Measurements from ENCODE around the gene VLDLR.

VLDLR gene

DNA sequence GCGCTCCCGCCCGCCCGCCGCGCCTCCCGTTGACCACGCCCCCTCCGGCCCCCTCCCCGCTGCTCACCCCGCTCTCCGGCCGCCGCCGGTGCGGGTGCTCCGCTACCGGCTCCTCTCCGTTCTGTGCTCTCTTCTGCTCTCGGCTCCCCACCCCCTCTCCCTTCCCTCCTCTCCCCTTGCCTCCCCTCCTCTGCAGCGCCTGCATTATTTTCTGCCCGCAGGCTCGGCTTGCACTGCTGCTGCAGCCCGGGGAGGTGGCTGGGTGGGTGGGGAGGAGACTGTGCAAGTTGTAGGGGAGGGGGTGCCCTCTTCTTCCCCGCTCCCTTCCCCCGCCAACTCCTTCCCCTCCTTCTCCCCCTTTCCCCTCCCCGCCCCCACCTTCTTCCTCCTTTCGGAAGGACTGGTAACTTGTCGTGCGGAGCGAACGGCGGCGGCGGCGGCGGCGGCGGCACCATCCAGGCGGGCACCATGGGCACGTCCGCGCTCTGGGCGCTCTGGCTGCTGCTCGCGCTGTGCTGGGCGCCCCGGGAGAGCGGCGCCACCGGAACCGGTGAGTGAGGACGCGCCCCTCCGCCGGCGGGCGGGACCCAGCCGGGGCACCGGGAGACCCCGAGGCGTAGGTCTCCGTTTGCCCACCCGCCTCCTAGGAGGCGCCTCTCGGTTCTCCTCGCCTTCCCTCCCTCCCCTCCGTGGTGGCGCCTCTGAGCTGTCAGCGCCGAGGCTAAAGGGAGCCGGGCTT, at the start of gene VLDLR:
Gene VLDLR, plus strand, starts transcription at position 66 of the 739 bp plus-strand sequence. Its CDS starts 403 bp downstream, at position 469.
- peak; percentile 57 for DNase-seq (ENCODE audit: extremely low spot score)
- TF ChIP-seq, protein P1, sequence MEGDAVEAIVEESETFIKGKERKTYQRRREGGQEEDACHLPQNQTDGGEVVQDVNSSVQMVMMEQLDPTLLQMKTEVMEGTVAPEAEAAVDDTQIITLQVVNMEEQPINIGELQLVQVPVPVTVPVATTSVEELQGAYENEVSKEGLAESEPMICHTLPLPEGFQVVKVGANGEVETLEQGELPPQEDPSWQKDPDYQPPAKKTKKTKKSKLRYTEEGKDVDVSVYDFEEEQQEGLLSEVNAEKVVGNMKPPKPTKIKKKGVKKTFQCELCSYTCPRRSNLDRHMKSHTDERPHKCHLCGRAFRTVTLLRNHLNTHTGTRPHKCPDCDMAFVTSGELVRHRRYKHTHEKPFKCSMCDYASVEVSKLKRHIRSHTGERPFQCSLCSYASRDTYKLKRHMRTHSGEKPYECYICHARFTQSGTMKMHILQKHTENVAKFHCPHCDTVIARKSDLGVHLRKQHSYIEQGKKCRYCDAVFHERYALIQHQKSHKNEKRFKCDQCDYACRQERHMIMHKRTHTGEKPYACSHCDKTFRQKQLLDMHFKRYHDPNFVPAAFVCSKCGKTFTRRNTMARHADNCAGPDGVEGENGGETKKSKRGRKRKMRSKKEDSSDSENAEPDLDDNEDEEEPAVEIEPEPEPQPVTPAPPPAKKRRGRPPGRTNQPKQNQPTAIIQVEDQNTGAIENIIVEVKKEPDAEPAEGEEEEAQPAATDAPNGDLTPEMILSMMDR (IDR thresholded peaks at IDR 0.05; ENCODE audit: control extremely low read depth, extremely low read depth, low read depth, missing control alignments): peak; percentile 20
- POLR2A ChIA-PET: no interaction called here
- CTCF ChIA-PET: interaction anchor here (0.8 to 1.7 kb wide), 4 partner anchors 8 to 107 kb away, joined by 3 to 4 read pairs (median 4); no protein-coding TSS in a partner anchor

DNA sequence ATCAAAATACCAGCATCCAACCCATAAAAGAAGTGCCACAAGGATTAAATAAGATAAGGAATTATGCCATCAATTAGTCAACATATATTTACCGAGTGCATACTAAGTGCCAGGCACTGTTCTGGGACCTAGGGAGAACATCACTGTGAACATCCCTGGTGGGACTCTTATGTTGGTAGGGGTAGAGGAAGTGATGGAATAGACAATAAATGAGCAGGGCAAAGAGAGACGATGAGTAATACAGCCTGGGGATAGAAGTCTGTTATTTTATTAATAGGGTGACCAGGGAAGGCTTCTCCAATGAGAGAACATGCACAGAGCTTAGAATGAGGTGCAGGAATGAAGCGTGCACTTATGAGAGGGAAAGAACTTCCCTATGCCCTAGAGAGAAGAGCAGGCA, 47.4 kb upstream of the VLDLR start:
- CTCF ChIA-PET: interaction anchor here (1.0 to 1.2 kb wide), 2 partner anchors 19 to 22 kb away, joined by 3 read pairs; no protein-coding TSS in a partner anchor
- DNase-seq (ENCODE audit: extremely low spot score): no peak
- POLR2A ChIA-PET: no interaction called here
- TF ChIP-seq, protein P1 (IDR thresholded peaks at IDR 0.05; ENCODE audit: control extremely low read depth, extremely low read depth, low read depth, missing control alignments): no peak

DNA sequence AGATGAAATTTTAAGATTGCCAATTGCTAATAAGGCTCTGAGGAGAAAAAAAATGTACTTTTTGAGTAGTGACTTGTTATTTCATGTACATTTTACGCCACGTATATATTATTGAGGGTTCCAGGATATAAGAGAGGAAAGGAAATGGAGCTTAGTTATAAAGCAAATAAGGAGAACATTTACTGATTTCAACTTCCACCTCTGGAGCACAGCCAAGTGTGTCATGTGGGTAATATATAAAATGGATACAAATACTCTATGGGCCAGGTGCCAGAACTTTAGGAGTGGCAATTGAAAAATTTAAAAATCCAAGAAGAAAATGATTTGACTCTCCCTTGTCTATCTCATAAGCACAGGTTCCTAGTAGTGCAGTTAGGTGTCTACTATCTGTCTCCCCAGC, 45.0 kb upstream of the VLDLR start:
- no peak for DNase-seq (ENCODE audit: extremely low spot score)
- TF ChIP-seq, protein P1 (IDR thresholded peaks at IDR 0.05; ENCODE audit: control extremely low read depth, extremely low read depth, low read depth, missing control alignments): no peak
- CTCF ChIA-PET: interaction anchor here (1.0 to 1.9 kb wide), 4 partner anchors 19 to 1763 kb away, joined by 3 to 5 read pairs (median 3); no protein-coding TSS in a partner anchor
- POLR2A ChIA-PET: no interaction called here

DNA sequence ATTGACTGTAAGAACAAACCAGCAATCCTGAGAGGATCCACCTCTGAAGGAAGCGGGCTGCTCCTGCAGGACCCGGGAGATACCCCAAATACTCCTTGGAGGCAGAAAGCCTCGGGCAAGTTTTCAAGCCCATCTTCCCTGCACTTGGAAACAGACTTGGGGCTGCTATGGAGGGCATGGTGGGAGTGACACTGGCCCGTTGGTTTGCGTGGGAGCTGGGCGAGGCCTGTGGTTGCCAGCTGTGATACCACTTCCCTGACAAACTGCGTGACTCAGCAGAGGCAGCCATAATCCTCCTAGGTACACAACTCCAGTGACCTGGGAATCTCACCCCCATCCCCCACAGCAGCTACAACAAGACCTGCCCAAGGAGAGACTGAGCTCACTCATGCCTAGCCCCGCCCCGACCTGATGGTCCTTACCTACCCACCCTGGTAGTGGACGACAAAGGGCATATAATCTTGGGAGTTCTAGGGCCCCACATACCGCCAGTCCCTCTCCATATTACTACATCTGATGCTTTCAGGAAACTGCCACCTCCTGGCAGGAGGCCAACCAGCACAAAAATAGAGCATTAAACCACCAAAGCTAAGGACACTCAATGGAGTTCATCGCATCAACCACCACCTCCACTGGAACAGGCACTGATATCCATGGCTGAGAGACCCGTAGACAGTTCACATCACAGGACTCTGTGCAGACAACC, 38.1 kb upstream of the VLDLR start:
- POLR2A ChIA-PET: no interaction called here
- TF ChIP-seq, protein P1 (IDR thresholded peaks at IDR 0.05; ENCODE audit: control extremely low read depth, extremely low read depth, low read depth, missing control alignments): no peak
- DNase-seq (ENCODE audit: extremely low spot score): no peak
- CTCF ChIA-PET: interaction anchor here (1.5 kb wide), 2 partner anchors 27 to 407 kb away, joined by 3 to 4 read pairs; no protein-coding TSS in a partner anchor

DNA sequence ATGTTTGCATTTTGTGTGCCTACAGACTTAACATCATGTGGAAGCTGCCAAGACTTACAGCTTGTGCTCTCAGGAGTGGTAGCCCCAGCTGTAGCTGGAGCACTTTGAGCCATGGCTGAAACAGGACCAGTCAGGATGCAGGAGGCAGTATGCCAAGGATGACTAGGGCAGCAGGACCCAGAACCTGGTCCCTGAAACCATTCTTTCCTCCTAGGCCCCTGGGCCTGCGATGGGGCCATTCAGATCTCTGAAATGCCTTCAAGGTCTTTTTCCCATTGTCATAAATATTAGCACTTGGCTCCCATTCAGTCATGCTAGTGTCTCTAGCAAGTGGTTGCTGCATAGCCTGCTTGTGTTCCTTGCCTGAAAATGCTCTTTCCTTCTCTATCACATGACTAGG, 29.6 kb upstream of the VLDLR start:
- TF ChIP-seq, protein P1 (IDR thresholded peaks at IDR 0.05; ENCODE audit: control extremely low read depth, extremely low read depth, low read depth, missing control alignments): no peak
- ChIA-PET POLR2A (no interaction called here), CTCF (no interaction called here)
- DNase-seq (ENCODE audit: extremely low spot score): no peak

DNA sequence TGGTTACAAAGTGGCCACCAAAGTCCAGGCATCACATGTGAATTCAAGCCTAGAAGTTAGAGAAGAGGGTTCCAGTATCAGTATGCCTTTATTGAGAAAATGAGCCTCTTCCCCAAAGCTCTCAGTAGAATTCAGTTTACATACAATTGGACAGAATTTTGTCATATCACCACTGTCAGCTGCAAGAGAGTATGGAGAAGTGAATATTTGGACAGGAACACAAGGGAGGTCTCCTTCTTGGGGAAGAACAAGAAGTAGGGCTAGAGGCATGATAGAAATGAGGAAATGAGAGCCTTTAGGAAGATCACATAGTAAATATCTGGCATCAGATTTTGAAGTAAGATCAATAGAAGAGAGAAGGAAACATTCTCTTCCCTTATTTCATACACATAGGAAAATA, 27.8 kb upstream of the VLDLR start:
- ChIA-PET CTCF (interaction anchor here (1.4 to 1.5 kb wide), 2 partner anchors 9 to 20 kb away, joined by 3 read pairs; no protein-coding TSS in a partner anchor), POLR2A (no interaction called here)
- TF ChIP-seq, protein P1 (IDR thresholded peaks at IDR 0.05; ENCODE audit: control extremely low read depth, extremely low read depth, low read depth, missing control alignments): no peak
- DNase-seq (ENCODE audit: extremely low spot score): no peak
